K562 (cell line): ENCODE results near the gene CHD2. TPM values are rescaled to one million over a fixed set of nuclear protein-coding genes. Genes with fewer than 3 reads are reported as not detected.

Source experiments
- BMI1 ChIP-seq: fragments of 150-350 bp; IDR thresholded peaks from 2 replicates; pipeline ENCODE4 v1.6.1; 2014; ENCODE audit warnings: low read length
- E2F5 ChIP-seq: sonication (generic); formaldehyde crosslinking; IDR thresholded peaks from 2 replicates; pipeline ENCODE4 v1.8.0; 2022; ENCODE audit warnings: mild to moderate bottlenecking, missing genetic modification reagents
- HMG20B ChIP-seq: fragments of 250-450 bp; sonication (Bioruptor Pico); IDR thresholded peaks from 2 replicates; pipeline ENCODE4 v1.5.0; 2021; ENCODE audit warnings: mild to moderate bottlenecking
- JUND ChIP-seq, 2 experiments: IDR thresholded peaks; 2 replicates in 1 of 2; 3 replicates in 1 of 2; pipeline ENCODE4 v1.6.1; 2011; ENCODE audit warnings: borderline replicate concordance in 2 of 2, low read depth in 2 of 2, low read length in 2 of 2, improper control_type of control experiment in 1 of 2, missing biosample characterization in 1 of 2, missing genetic modification characterization in 1 of 2, missing genetic modification reagents in 1 of 2
- MTA3 ChIP-seq: fragments of 450-650 bp; formaldehyde crosslinking; IDR thresholded peaks from 2 replicates; pipeline ENCODE4 v1.6.1; 2017; ENCODE audit warnings: mild to moderate bottlenecking, borderline replicate concordance
- MTF1 ChIP-seq: fragments of 250-450 bp; sonication (Bioruptor Pico); IDR thresholded peaks from 2 replicates; pipeline ENCODE4 v1.9.0; 2021; ENCODE audit warnings: moderate library complexity, mild to moderate bottlenecking, inconsistent platforms, borderline replicate concordance
- NEUROD1 ChIP-seq: fragments of 150-350 bp; IDR thresholded peaks from 2 replicates; pipeline ENCODE4 v1.6.1; 2014; ENCODE audit warnings: borderline replicate concordance, low read length, low read depth; ENCODE audit not compliant: partially characterized antibody
- POLR2A ChIP-seq: fragments of 450-650 bp; conservative IDR thresholded peaks from 2 replicates; pipeline ENCODE4 v1.6.1; 2016
- SMARCA5 ChIP-seq: fragments of 450-650 bp; IDR thresholded peaks from 2 replicates; pipeline ENCODE4 v1.6.1; 2016
- SRSF7 ChIP-seq: fragments of 200-400 bp; formaldehyde crosslinking; optimal IDR thresholded peaks from 2 replicates; pipeline ENCODE3; 2017; ENCODE audit warnings: mild to moderate bottlenecking, low read depth, low read length
- TAF9B ChIP-seq: fragments of 450-650 bp; IDR thresholded peaks from 2 replicates; pipeline ENCODE4 v1.6.1; 2018; ENCODE audit warnings: mild to moderate bottlenecking; ENCODE audit not compliant: partially characterized antibody
- ZC3H11A ChIP-seq: IDR thresholded peaks from 2 replicates; pipeline ENCODE4 v1.6.1; 2012; ENCODE audit warnings: low read depth, low read length, improper control_type of control experiment
- ZNF143 ChIP-seq: sonication (generic); formaldehyde crosslinking; IDR thresholded peaks from 2 replicates; pipeline ENCODE4 v1.9.0; 2022; ENCODE audit warnings: mild to moderate bottlenecking, missing genetic modification reagents
- ZNF239 ChIP-seq: fragments of 250-450 bp; sonication (Bioruptor Pico); IDR thresholded peaks from 2 replicates; pipeline ENCODE4 v1.4.0; 2020; ENCODE audit warnings: mild to moderate bottlenecking
- ZNF347 ChIP-seq: fragments of 450-650 bp; formaldehyde crosslinking; IDR thresholded peaks from 2 replicates; pipeline ENCODE4 v1.4.0; 2020; ENCODE audit warnings: low read depth, mild to moderate bottlenecking, moderate library complexity
- ZNF354B ChIP-seq: fragments of 250-450 bp; sonication (Bioruptor Pico); IDR thresholded peaks from 2 replicates; pipeline ENCODE4 v1.4.0; 2020
- ZNF384 ChIP-seq: IDR thresholded peaks from 2 replicates; pipeline ENCODE4 v1.6.1; 2012; ENCODE audit warnings: low read depth, low read length, improper control_type of control experiment
- ZNF785 ChIP-seq: fragments of 250-450 bp; sonication (Bioruptor Pico); IDR thresholded peaks from 2 replicates; pipeline ENCODE4 v1.4.0; 2020; ENCODE audit warnings: mild to moderate bottlenecking
- ZSCAN29 ChIP-seq: fragments of 450-650 bp; IDR thresholded peaks from 2 replicates; pipeline ENCODE4 v1.6.1; 2017
- polyA plus RNA-seq, 8 experiments: library from polyadenylated mRNA; depleted of rRNA in 4 of 8; stranded (reverse) in 5 of 8; unstranded in 3 of 8; fragments of >200 nt; fragmentation: Nextera tagmentation in 2 of 8; fragmentation: Illumina TruSeq in 1 of 8; extraction: Ambion mirVana in 2 of 8; extraction: Trizol in 1 of 8; gene quantifications; 2 replicates each; pipeline versions ENCODE4 v1.2.1 to v1.2.3, GENCODE V29; 2011 to 2014; ENCODE audit warnings: inconsistent platforms in 1 of 8, missing spikeins in 1 of 8
- total RNA-seq, 7 experiments: library from RNA; depleted of rRNA in 6 of 7; stranded (reverse); fragments of >200 nt in 6 of 7; fragmentation: Illumina TruSeq in 2 of 7; extraction: Trizol in 2 of 7; gene quantifications; 2 replicates each; pipeline versions ENCODE4 v1.2.1 to v1.2.3, GENCODE V29; 2011 to 2021; ENCODE audit warnings: low replicate concordance in 1 of 7
- TF ChIP-seq, protein P1 (sequence below): sonication (generic); formaldehyde crosslinking; IDR thresholded peaks from 2 replicates; pipeline ENCODE4 v1.8.0; 2022; ENCODE audit warnings: mild to moderate bottlenecking, missing genetic modification reagents, borderline replicate concordance
- TF ChIP-seq, protein P2 (sequence below): fragments of 450-650 bp; IDR thresholded peaks from 2 replicates; pipeline ENCODE4 v1.6.1; 2014; ENCODE audit warnings: low read depth, mild to moderate bottlenecking, moderate library complexity, borderline replicate concordance
- TF ChIP-seq, protein P3 (sequence below): fragments of 450-650 bp; conservative IDR thresholded peaks from 2 replicates; pipeline ENCODE4 v1.6.1; 2016; ENCODE audit warnings: missing genetic modification characterization, low read depth, mild to moderate bottlenecking, missing compliant biosample characterization, moderate library complexity

CHD2 gene
- total and polyA plus RNA-seq, 9 of the 15 experiments (the other 6 are each of a cell fraction or from before 2014, with no cell fraction given): 38.9 to 70.8 (median 56.2) TPM

GRCh38 chr15:92881802-92882696 lies 18.1 kb upstream of the CHD2 start (continued):
- TF ChIP-seq SRSF7 (no peak), ZNF239 (CRISPR knock-in tag) (peak; percentile 10; the same call in 1 of the 2 replicates), E2F5 (CRISPR knock-in tag) (no peak), ZSCAN29 (peak; percentile 95), JUND (IDR thresholded peaks at IDR 0.05; ENCODE audit: borderline replicate concordance, low read depth, low read length) (no peak), JUND (tag; IDR thresholded peaks at IDR 0.05; ENCODE audit: borderline replicate concordance, low read depth, low read length) (peak; percentile 54; the same call in 2 of the 3 replicates), TAF9B (peak; percentile 45), SMARCA5 (no peak), NEUROD1 (peak; percentile 88), ZNF347 (no peak), MTA3 (peak; percentile 62; the same call in 1 of the 2 replicates), ZNF785 (CRISPR knock-in tag) (no peak), MTF1 (CRISPR knock-in tag) (no peak), ZNF354B (no peak), POLR2A (peak; percentile 98), BMI1 (no peak), ZNF143 (CRISPR knock-in tag) (no peak), ZNF384 (peak; percentile 65), HMG20B (CRISPR knock-in tag) (0 out of 2 replicates have a peak, but pooled peaks have one; percentile 15), ZC3H11A (no peak)
- TF ChIP-seq, protein P1, sequence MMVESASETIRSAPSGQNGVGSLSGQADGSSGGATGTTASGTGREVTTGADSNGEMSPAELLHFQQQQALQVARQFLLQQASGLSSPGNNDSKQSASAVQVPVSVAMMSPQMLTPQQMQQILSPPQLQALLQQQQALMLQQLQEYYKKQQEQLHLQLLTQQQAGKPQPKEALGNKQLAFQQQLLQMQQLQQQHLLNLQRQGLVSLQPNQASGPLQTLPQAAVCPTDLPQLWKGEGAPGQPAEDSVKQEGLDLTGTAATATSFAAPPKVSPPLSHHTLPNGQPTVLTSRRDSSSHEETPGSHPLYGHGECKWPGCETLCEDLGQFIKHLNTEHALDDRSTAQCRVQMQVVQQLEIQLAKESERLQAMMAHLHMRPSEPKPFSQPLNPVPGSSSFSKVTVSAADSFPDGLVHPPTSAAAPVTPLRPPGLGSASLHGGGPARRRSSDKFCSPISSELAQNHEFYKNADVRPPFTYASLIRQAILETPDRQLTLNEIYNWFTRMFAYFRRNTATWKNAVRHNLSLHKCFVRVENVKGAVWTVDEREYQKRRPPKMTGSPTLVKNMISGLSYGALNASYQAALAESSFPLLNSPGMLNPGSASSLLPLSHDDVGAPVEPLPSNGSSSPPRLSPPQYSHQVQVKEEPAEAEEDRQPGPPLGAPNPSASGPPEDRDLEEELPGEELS (CRISPR knock-in tag): no peak
- TF ChIP-seq, protein P2, sequence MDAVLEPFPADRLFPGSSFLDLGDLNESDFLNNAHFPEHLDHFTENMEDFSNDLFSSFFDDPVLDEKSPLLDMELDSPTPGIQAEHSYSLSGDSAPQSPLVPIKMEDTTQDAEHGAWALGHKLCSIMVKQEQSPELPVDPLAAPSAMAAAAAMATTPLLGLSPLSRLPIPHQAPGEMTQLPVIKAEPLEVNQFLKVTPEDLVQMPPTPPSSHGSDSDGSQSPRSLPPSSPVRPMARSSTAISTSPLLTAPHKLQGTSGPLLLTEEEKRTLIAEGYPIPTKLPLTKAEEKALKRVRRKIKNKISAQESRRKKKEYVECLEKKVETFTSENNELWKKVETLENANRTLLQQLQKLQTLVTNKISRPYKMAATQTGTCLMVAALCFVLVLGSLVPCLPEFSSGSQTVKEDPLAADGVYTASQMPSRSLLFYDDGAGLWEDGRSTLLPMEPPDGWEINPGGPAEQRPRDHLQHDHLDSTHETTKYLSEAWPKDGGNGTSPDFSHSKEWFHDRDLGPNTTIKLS: peak; percentile 80
- TF ChIP-seq, protein P3, sequence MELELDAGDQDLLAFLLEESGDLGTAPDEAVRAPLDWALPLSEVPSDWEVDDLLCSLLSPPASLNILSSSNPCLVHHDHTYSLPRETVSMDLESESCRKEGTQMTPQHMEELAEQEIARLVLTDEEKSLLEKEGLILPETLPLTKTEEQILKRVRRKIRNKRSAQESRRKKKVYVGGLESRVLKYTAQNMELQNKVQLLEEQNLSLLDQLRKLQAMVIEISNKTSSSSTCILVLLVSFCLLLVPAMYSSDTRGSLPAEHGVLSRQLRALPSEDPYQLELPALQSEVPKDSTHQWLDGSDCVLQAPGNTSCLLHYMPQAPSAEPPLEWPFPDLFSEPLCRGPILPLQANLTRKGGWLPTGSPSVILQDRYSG (tag): peak; percentile 30; the same call in 1 of the 2 replicates
